ENCODE measurements around the gene SYT1.

- TF ChIP-seq CTCF (IDR thresholded peaks at IDR 0.05) (no peak), POLR2A (IDR thresholded peaks at IDR 0.05) (no peak)
Measured at GRCh38 chr12:79108962-79109361, 244.4 kb downstream of the SYT1 start.

All from Peyer's patch (tissue), 4 donors.